Measurements from ENCODE around the gene TM4SF1. TPM values are rescaled to one million over a fixed set of nuclear protein-coding genes. Genes with fewer than 3 reads are reported as not detected.

The TM4SF1 gene
- total RNA-seq, 8 experiments from 2014 or later: 0.08 to 25.2 (median 0.20) TPM; not detected in 2

- 87 to 100% (median 100%) methylated on average over 1 to 4 of the region's 6 CpGs; no CpG with 5 or more reads in 5 of the 10 experiments for WGBS, 10 experiments
- no peaks in the 10 kb centered on the region for H3K4me1 ChIP-seq (replicated peaks in 1 of 2)
- no peak for ATAC-seq (replicated peaks in 6 of 8)
- H3K4me3 ChIP-seq: no peak overlapping the region
- in situ Hi-C loops (cut with MboI; ENCODE audit: low pct_unique_long_range_greater_than_20kb in 2 of 9, low sequenced_read_pairs in 9 of 9, unreplicated experiment in 9 of 9): loop anchor here in 2 of 9 experiments (10.0 to 25.0 kb wide), 2 partner anchors 94 to 97 kb away; no protein-coding TSS in a partner anchor
- H3K27ac ChIP-seq: no peak overlapping the region
Measured at GRCh38 chr3:149390772-149391212, 13.3 kb upstream of the TM4SF1 start.

GRCh38 chr3:149390294-149390693 lies 12.8 kb upstream of the TM4SF1 start:
- ATAC-seq (replicated peaks in 6 of 8): no peak
- H3K27ac ChIP-seq: no peak overlapping the region
- no peaks in the 10 kb centered on the region for H3K4me1 ChIP-seq (replicated peaks in 1 of 2)
- no peak overlapping the region for H3K4me3 ChIP-seq
- in situ Hi-C loops (cut with MboI; ENCODE audit: low pct_unique_long_range_greater_than_20kb in 2 of 9, low sequenced_read_pairs in 9 of 9, unreplicated experiment in 9 of 9): loop anchor here in 2 of 9 experiments (10.0 to 25.0 kb wide), 2 partner anchors 95 to 97 kb away; no protein-coding TSS in a partner anchor
- 42 to 71% (median 61%) methylated on average over 1 to 2 of the region's 2 CpGs; no CpG with 5 or more reads in 3 of the 10 experiments for WGBS, 10 experiments

DNA sequence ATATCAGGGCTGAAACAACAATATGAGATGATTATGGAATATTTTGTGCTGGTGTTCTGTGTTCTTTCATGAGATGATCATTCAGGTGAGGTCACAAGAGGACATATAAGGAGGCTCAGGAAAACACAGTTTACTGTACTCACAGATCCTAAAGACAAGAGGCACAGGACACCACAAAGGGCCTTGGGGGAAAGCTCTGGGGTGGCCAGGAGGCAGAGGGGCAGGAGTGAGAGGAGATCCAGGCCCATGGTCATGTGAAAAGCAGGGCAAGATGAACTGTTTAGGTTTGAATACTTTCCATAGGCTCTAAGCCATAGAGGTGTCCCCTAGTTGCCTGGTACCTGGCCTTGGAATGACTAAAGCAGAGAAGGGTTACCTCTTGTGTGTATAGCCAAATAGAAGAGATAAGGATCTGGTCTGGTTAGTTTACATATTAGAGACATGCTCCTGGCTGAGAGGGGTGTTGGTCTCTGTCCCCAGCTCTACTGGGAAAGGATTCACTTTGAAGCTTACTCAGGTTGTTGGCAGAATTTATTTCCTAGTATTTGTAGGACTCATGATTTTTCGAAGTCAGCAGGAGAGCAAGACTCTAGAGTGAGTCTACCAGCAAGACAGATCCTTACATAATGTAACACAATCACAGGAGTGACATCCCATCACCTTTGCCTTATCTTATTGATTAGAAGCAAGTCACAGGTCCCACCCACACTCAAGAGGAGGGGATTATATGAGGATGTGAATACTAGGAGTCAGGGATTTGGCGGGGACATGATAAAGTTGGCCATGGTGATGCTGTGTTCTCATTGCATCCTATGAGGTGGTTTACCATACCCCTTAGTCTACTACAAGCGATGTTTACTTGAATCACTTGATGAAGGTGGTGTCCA lies 11.3 kb upstream of the TM4SF1 start:
- H3K27ac ChIP-seq: no peak overlapping the region
- WGBS, 10 experiments: 43 to 100% (median 87%) methylated on average over 1 to 3 of the region's 3 CpGs; no CpG with 5 or more reads in 4 of the 10 experiments
- in situ Hi-C loops (cut with MboI; ENCODE audit: low pct_unique_long_range_greater_than_20kb in 2 of 9, low sequenced_read_pairs in 9 of 9, unreplicated experiment in 9 of 9): loop anchor here in 1 of 9 experiments (25.0 kb wide), 1 partner anchor 99 kb away; no protein-coding TSS in a partner anchor
- no peaks in the 10 kb centered on the region for H3K4me1 ChIP-seq (replicated peaks in 1 of 2)
- no peak for ATAC-seq (replicated peaks in 6 of 8)
- H3K4me3 ChIP-seq: no peak overlapping the region

DNA sequence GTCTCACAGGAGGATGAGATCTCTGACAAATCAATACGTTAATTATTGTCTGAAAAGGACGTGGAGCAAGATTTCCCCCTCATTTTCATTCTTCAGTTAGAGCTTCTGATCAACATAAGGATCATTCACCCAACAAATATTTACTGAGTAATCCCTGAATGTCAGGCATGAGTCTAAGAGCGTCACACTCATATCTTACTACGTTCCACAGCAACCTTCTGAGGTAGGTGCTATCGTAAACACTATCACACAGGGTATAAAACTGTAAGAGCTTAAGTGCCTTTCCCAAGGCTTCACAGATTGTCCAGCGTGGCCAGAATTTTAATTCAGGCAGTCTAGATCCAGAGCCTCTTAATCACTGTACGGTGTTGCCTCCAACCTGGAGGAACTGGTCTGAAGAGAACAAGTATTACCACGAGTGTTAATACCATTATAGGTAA lies 10.6 kb upstream of the TM4SF1 start:
- Histone ChIP-seq H3K4me1 (replicated peaks in 1 of 2) (no peaks in the 10 kb centered on the region), H3K27ac (no peak overlapping the region), H3K4me3 (no peak overlapping the region)
- WGBS, 10 experiments: 0 to 100% (median 58%) methylated on average over 1 to 7 of the region's 8 CpGs
- ATAC-seq (replicated peaks in 6 of 8): peak in 2 of 8 experiments; percentile 4 to 5
- in situ Hi-C loops (cut with MboI; ENCODE audit: low pct_unique_long_range_greater_than_20kb in 2 of 9, low sequenced_read_pairs in 9 of 9, unreplicated experiment in 9 of 9): loop anchor here in 1 of 9 experiments (25.0 kb wide), 1 partner anchor 99 kb away; no protein-coding TSS in a partner anchor

DNA sequence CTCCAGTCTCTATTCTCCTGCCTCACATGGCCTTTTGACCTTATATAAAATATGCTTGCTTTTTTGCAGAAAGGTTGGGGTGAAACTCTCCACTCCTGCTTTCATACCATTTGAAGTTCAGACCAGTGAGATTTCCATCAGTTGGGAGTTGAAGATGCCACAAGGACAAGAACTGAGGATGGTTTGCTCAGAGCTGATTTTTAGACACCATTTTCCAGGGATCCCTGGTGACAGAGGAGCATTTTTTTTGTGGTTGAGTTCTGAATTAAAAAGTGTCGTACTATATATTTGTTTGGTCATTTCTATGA lies 8.8 kb upstream of the TM4SF1 start:
- in situ Hi-C loops (cut with MboI; ENCODE audit: low pct_unique_long_range_greater_than_20kb in 2 of 9, low sequenced_read_pairs in 9 of 9, unreplicated experiment in 9 of 9): loop anchor here in 1 of 9 experiments (25.0 kb wide), 1 partner anchor 101 kb away; no protein-coding TSS in a partner anchor
- 13 to 100% (median 65%) methylated on average over 1 of the region's 1 CpG; no CpG with 5 or more reads in 2 of the 10 experiments for WGBS, 10 experiments
- ATAC-seq (replicated peaks in 6 of 8): no peak
- Histone ChIP-seq H3K4me3 (no peak overlapping the region), H3K27ac (no peak overlapping the region), H3K4me1 (replicated peaks in 1 of 2) (no peaks in the 10 kb centered on the region)

DNA sequence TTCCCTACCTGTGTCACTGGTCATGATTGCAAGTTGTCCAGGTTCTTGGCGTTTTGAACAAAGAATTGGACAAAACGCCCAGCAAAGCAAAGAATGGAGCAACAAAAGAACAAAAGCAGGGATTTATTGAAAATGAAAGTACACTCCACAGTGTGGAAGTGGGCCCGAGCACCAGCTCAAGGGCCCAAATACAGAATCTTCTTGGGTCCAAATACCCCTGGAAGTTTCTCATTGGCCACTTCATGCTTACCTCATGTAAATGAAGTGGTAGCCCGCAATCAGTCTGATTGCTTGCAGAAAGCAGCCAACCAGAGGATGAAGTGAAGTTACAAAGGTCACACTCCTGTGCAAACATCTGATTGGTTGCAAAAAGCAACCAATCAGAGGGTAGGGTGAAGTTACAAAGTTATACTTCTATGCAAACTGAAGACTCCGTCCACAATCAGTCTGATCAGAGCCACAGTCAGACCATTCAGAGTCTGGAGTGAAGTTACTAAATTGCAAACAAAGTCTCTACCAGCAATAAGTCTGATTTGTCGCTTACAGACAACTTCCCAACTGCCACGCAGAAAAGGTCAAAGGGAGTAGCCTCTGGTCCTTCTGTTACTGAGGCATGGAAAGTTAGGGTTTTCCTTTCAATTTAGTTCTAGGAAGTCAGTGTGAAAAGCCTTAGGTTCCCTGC lies 8.3 kb upstream of the TM4SF1 start:
- 73 to 98% (median 84%) methylated on average over 1 to 7 of the region's 7 CpGs for WGBS, 10 experiments

DNA sequence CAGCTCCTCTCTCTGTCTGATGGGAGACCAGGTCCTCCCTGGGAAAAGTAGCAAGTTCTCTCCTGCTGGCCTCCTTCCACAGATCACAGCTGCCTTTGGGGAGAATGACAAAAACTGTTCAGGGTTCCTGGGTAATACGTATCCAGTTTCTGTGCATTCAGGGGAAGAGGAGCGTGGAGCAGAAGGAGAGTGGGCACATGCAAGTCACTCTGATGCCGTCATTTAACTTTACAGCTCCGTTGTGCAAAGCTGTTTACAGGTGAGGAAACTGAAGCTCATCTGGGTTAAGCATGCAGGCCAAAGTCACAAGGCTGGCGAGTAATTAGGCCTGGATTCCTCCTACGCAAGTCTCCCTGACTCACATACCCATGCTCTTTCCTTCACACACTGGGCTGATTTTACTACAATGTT lies 7.5 kb upstream of the TM4SF1 start:
- Histone ChIP-seq H3K4me1 (replicated peaks in 1 of 2) (no peaks in the 10 kb centered on the region), H3K4me3 (no peak overlapping the region), H3K27ac (no peak overlapping the region)
- in situ Hi-C loops (cut with MboI; ENCODE audit: low pct_unique_long_range_greater_than_20kb in 2 of 9, low sequenced_read_pairs in 9 of 9, unreplicated experiment in 9 of 9): loop anchor here in 1 of 9 experiments (25.0 kb wide), 1 partner anchor 102 kb away; no protein-coding TSS in a partner anchor
- peak in 1 of 8 experiments; percentile 12 for ATAC-seq (replicated peaks in 6 of 8)
- 11 to 95% (median 87%) methylated on average over 1 to 6 of the region's 6 CpGs; no CpG with 5 or more reads in 2 of the 10 experiments for WGBS, 10 experiments

More for the DNA sequence above, 8.3 kb upstream of the TM4SF1 start:
- H3K4me1 ChIP-seq (replicated peaks in 1 of 2): no peaks in the 10 kb centered on the region
- no peak for ATAC-seq (replicated peaks in 6 of 8)
- in situ Hi-C loops (cut with MboI; ENCODE audit: low pct_unique_long_range_greater_than_20kb in 2 of 9, low sequenced_read_pairs in 9 of 9, unreplicated experiment in 9 of 9): loop anchor here in 1 of 9 experiments (25.0 kb wide), 1 partner anchor 102 kb away; no protein-coding TSS in a partner anchor
- H3K27ac ChIP-seq: no peak overlapping the region
- no peak overlapping the region for H3K4me3 ChIP-seq

DNA sequence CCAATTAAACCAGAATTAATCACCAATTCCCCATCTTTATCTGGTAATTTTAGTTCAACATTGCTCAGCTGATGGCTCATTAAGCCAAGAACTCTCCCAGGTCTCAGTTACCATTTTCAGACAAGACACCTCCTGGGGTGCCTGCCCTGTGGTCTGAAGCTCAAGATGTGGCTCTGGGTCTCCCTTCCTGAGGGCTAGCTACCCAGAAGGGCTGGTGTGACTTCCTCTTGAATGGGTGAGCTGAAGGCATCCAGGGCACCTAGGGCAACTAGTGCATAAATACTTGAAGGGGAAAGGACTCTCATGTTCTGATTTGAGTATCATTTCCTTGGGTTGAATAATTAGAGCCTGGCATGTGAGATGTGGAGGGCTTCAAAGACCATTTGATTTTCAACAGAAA lies 6.7 kb upstream of the TM4SF1 start:
- Histone ChIP-seq H3K4me3 (no peak overlapping the region), H3K4me1 (replicated peaks in 1 of 2) (no peaks in the 10 kb centered on the region), H3K27ac (no peak overlapping the region)
- no peak for ATAC-seq (replicated peaks in 6 of 8)
- in situ Hi-C loops (cut with MboI; ENCODE audit: low pct_unique_long_range_greater_than_20kb in 2 of 9, low sequenced_read_pairs in 9 of 9, unreplicated experiment in 9 of 9): loop anchor here in 1 of 9 experiments (25.0 kb wide), 1 partner anchor 103 kb away; no protein-coding TSS in a partner anchor

GRCh38 chr3:149383703-149384102 lies 6.3 kb upstream of the TM4SF1 start:
- in situ Hi-C loops (cut with MboI; ENCODE audit: low pct_unique_long_range_greater_than_20kb in 2 of 9, low sequenced_read_pairs in 9 of 9, unreplicated experiment in 9 of 9): loop anchor here in 1 of 9 experiments (25.0 kb wide), 1 partner anchor 104 kb away; no protein-coding TSS in a partner anchor
- Histone ChIP-seq H3K4me3 (no peak overlapping the region), H3K27ac (no peak overlapping the region), H3K4me1 (replicated peaks in 1 of 2) (no peaks in the 10 kb centered on the region)
- ATAC-seq (replicated peaks in 6 of 8): no peak

GRCh38 chr3:149382518-149382917 lies 5.1 kb upstream of the TM4SF1 start:
- no peak overlapping the region for H3K27ac ChIP-seq
- WGBS, 10 experiments: 80 to 100% (median 88%) methylated on average over 1 to 5 of the region's 6 CpGs; no CpG with 5 or more reads in 3 of the 10 experiments
- no peak for ATAC-seq (replicated peaks in 6 of 8)
- H3K4me3 ChIP-seq: no peak overlapping the region
- in situ Hi-C loops (cut with MboI; ENCODE audit: low pct_unique_long_range_greater_than_20kb in 2 of 9, low sequenced_read_pairs in 9 of 9, unreplicated experiment in 9 of 9): loop anchor here in 1 of 9 experiments (25.0 kb wide), 1 partner anchor 105 kb away; no protein-coding TSS in a partner anchor
- no peaks in the 10 kb centered on the region for H3K4me1 ChIP-seq (replicated peaks in 1 of 2)

DNA sequence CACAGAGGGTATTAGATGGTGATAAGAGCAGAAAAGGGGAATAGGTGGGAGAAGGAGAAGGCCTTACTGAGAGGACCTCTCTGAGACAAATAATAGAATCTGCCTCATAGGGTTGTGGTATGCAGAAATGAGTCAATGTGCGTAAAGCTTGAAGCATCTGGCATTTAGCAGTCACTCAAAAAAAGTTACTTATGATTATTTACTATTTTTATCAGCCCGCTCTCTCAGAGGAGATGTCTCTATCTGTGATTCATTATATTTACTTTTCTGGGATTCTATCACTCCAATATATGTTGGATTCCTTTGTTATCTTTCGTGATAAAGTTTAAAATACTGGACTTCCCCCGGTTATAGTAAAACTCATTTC lies 4.6 kb upstream of the TM4SF1 start:
- peak in 2 of 8 experiments; percentile 9 to 19 for ATAC-seq (replicated peaks in 6 of 8)
- WGBS, 10 experiments: 10 to 100% (median 92%) methylated on average over 1 to 4 of the region's 4 CpGs; no CpG with 5 or more reads in 2 of the 10 experiments
- in situ Hi-C loops (cut with MboI; ENCODE audit: low pct_unique_long_range_greater_than_20kb in 2 of 9, low sequenced_read_pairs in 9 of 9, unreplicated experiment in 9 of 9): loop anchor here in 1 of 9 experiments (25.0 kb wide), 1 partner anchor 105 kb away; no protein-coding TSS in a partner anchor
- H3K4me1 ChIP-seq (replicated peaks in 1 of 2): no peaks in the 10 kb centered on the region
- H3K27ac ChIP-seq: no peak overlapping the region
- H3K4me3 ChIP-seq: no peak overlapping the region

GRCh38 chr3:149381173-149382100 lies 4.0 kb upstream of the TM4SF1 start:
- in situ Hi-C loops (cut with MboI; ENCODE audit: low pct_unique_long_range_greater_than_20kb in 2 of 9, low sequenced_read_pairs in 9 of 9, unreplicated experiment in 9 of 9): loop anchor here in 1 of 9 experiments (25.0 kb wide), 1 partner anchor 106 kb away; no protein-coding TSS in a partner anchor
- no peak for ATAC-seq (replicated peaks in 6 of 8)
- WGBS, 10 experiments: 61 to 89% (median 80%) methylated on average over 2 to 4 of the region's 6 CpGs; no CpG with 5 or more reads in 3 of the 10 experiments

More at GRCh38 chr3:149381173-149382100, 4.0 kb upstream of the TM4SF1 start:
- Histone ChIP-seq H3K4me3 (no peak overlapping the region), H3K4me1 (replicated peaks in 1 of 2) (no peaks in the 10 kb centered on the region), H3K27ac (no peak overlapping the region)

All from motor neuron (in vitro differentiated cells).